T-cell (primary cell): ENCODE data around the gene HSPA9. TPM values are rescaled to one million over a fixed set of nuclear protein-coding genes. Genes with fewer than 3 reads are reported as not detected.
A peak's percentile ranks its signal among the peaks of the same experiment; 100 is the strongest.

Experiments
- ATAC-seq, 4 experiments: fragments of 200-7000 bp in 3 of 4; fragments of 150-1000 bp in 1 of 4; cut with Tn5 transposase; replicated peaks in 1 of 4; 1 replicate in 3 of 4; 2 replicates in 1 of 4; pipeline ENCODE4 v1.10.0; 2021; ENCODE audit warnings: moderate library complexity in 3 of 4, mild to moderate bottlenecking in 2 of 4, moderate number of reproducible peaks in 1 of 4
- CTCF ChIA-PET, 2 donors: fragments of 300-600 bp; sonication (Branson Sonifier 250); formaldehyde crosslinking; loops; one replicate each; lab custom pipeline; 2022; ENCODE audit warnings: antibody characterized with exemption in 2 of 2; lab: Charles Lee
- POLR2A ChIA-PET, 2 donors: fragments of 300-600 bp; sonication (Branson Sonifier 250); formaldehyde crosslinking; loops; one replicate each; lab custom pipeline; 2022; ENCODE audit warnings: antibody characterized with exemption in 2 of 2; lab: Charles Lee
- DNase-seq, 35 experiments: peaks; one replicate each; pipeline versions ENCODE4 v3.0.0 to v3.0.0-alpha.2; 2013 to 2023
- H3K27ac ChIP-seq: one replicate; pipeline ENCODE4 v1.5.1; 2013; ENCODE audit warnings: low read length
- H3K27me3 ChIP-seq, 2 experiments: replicated peaks in 1 of 2; 1 replicate in 1 of 2; 2 replicates in 1 of 2; pipeline versions ENCODE4 v1.6.1 to v1.7.0; 2013; ENCODE audit warnings: low read length in 1 of 2, mixed read lengths in 1 of 2; ENCODE audit not compliant: control insufficient read depth in 2 of 2, insufficient read depth in 2 of 2; ENCODE audit errors: extremely low read depth in 1 of 2
- H3K36me3 ChIP-seq, 2 donors: 1 replicate in 1 of 2; 2 replicates in 1 of 2; pipeline versions ENCODE4 v1.6.1 to v1.7.0; 2013; ENCODE audit warnings: low read length in 1 of 2; ENCODE audit not compliant: control insufficient read depth in 2 of 2, insufficient read depth in 1 of 2; ENCODE audit errors: extremely low read depth in 1 of 2
- H3K4me1 ChIP-seq, 2 experiments: 1 replicate in 1 of 2; 2 replicates in 1 of 2; pipeline versions ENCODE4 v1.6.1 to v1.7.0; 2013; ENCODE audit warnings: low read length in 2 of 2, mixed read lengths in 1 of 2; ENCODE audit not compliant: insufficient read depth in 2 of 2, control insufficient read depth in 1 of 2; ENCODE audit errors: extremely low read depth in 1 of 2
- H3K4me3 ChIP-seq, 2 donors: 1 replicate in 1 of 2; 2 replicates in 1 of 2; pipeline versions ENCODE4 v1.5.1 to v1.7.0; 2013; ENCODE audit warnings: mild to moderate bottlenecking in 2 of 2, low read length in 1 of 2, moderate library complexity in 1 of 2; ENCODE audit not compliant: control insufficient read depth in 1 of 2; ENCODE audit errors: extremely low read depth in 1 of 2
- H3K9me3 ChIP-seq: 2 replicates; pipeline ENCODE4 v1.7.0; 2013
- H3K27ac Mint-ChIP-seq, 2 donors: one replicate each; pipeline ENCODE4 v1.8.0; 2020 to 2021; ENCODE audit warnings: mild to moderate bottlenecking in 2 of 2, mixed read lengths in 2 of 2
- H3K27me3 Mint-ChIP-seq, 2 donors: one replicate each; pipeline ENCODE4 v1.8.0; 2021 to 2022; ENCODE audit warnings: mixed read lengths in 2 of 2
- H3K36me3 Mint-ChIP-seq: one replicate; pipeline ENCODE4 v1.8.0; 2021; ENCODE audit warnings: mixed read lengths
- H3K4me1 Mint-ChIP-seq, 3 donors: one replicate each; pipeline ENCODE4 v1.8.0; 2020 to 2022; ENCODE audit warnings: mixed read lengths in 3 of 3, mild to moderate bottlenecking in 1 of 3
- H3K4me3 Mint-ChIP-seq, 3 donors: one replicate each; pipeline ENCODE4 v1.8.0; 2020 to 2022; ENCODE audit warnings: mild to moderate bottlenecking in 3 of 3, mixed read lengths in 3 of 3, moderate library complexity in 3 of 3
- H3K9me3 Mint-ChIP-seq, 3 donors: one replicate each; pipeline ENCODE4 v1.8.0; 2020 to 2022; ENCODE audit warnings: mixed read lengths in 3 of 3
- WGBS: methylation state at CpG from one replicate; pipeline ENCODE4 v1.1.5; 2013; ENCODE audit warnings: missing lambda C conversion rate; ENCODE audit not compliant: insufficient coverage; 5-methylcytosine and 5-hydroxymethylcytosine counted together
- total RNA-seq, 35 experiments: library from RNA in 6 of 35; stranded (reverse) in 6 of 35; fragments of 120-200 nt in 1 of 35; gene quantifications; one replicate each; pipeline versions ENCODE4 v1.2.1 to v1.2.4 and lab custom pipeline; 2013 to 2026

Gene HSPA9
- total RNA-seq, 5 donors from 2014 or later (not counting 1 experiment from before 2014, with no cell fraction given): 148 to 299 (median 162) TPM

DNA sequence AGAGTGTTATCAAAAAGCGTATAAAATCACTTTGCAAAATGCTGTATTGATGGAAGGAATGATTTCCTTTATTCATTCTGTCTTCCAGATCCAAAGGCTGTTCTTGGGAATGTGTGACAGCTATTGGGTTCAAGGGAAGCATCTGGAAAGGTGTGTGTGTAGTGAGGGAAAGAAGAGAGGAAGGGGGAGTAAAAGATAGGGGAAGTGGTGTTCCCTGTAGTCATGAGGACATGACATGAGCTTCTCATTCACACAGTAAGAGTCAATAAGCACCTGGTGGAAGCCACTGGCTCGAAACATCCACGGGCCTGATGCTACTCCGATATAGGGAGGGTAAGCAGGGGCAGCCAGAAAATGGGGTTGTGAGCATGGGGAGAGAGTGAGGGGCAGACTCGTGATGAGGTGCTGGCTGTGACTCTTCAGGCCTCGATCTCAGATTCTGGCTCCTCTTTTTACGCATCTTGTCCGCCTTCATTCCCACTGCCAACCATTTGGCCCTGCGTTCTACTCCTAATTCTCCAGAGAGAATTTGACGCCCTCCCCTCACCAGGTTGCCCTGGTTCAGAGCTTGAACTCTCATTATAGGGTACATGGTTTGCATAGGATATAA is 29.1 kb upstream of the HSPA9 start:
- Histone ChIP-seq H3K36me3 (no peaks in the 10 kb centered on the region), H3K4me1 (peaks cover 0 to 4% of the 10 kb centered on the region in 2 experiments), H3K27me3 (peaks cover 0 to 45% of the 10 kb centered on the region in 2 experiments), H3K4me3 (no peak overlapping the region), H3K27ac (no peak overlapping the region), H3K9me3 (no peaks in the 10 kb centered on the region)
- ChIA-PET CTCF (no interaction called here), POLR2A (no interaction called here)
- ATAC-seq: no peak
- Mint-ChIP-seq H3K27me3 (peaks cover 41 to 51% of the 10 kb centered on the region in 2 donors), H3K9me3 (no peaks in the 10 kb centered on the region), H3K4me1 (peaks cover 4 to 5% (median 5%) of the 10 kb centered on the region in 3 donors), H3K4me3 (no peak overlapping the region), H3K27ac (no peak overlapping the region), H3K36me3 (no peaks in the 10 kb centered on the region)
- 90% methylated on average over 3 of the region's 10 CpGs for WGBS
- no peak for DNase-seq

DNA sequence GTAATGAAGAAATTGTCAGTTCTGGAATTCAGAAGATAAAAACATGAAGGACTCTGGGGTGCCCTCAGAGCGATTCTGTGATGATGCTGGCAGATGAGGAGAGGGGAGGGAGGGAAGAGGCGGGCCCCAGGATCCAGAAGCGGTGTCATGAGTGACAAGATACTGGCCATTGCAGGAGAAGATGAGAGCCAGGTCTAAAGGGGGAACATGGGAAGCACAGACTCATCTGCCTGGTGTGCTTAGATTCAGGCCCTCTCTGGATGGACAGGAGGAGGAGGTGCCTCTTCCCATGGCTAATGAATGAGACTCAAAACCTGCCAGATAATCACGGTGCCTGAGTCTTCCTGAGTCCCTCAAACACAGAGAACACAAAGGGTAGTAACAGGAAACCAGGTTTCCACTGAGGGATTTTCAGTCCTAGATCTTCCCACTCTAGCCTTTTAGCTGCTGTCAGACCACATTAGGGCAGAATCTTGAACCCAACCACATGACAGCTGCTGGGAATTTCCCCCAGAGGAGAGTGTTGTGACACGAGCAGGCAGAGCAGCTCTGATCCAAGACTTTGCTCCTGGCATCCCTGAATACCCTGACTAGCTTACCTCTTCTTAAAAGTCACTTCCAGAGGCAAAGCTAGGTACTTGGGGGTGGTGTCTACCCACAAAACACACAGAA is 28.2 kb upstream of the HSPA9 start:
- WGBS: 30% methylated on average over 2 of the region's 5 CpGs
- H3K9me3 Mint-ChIP-seq: no peaks in the 10 kb centered on the region
- Histone ChIP-seq H3K27me3 (peaks cover 0 to 52% of the 10 kb centered on the region in 2 experiments), H3K9me3 (no peaks in the 10 kb centered on the region), H3K4me3 (no peak overlapping the region), H3K27ac (no peak overlapping the region), H3K4me1 (peaks cover 0 to 4% of the 10 kb centered on the region in 2 experiments), H3K36me3 (no peaks in the 10 kb centered on the region)
- H3K4me3 Mint-ChIP-seq: no peak overlapping the region
- ChIA-PET POLR2A (no interaction called here), CTCF (no interaction called here)
- H3K27me3 Mint-ChIP-seq: peaks cover 45 to 53% of the 10 kb centered on the region in 2 donors
- H3K27ac Mint-ChIP-seq: no peak overlapping the region
- DNase-seq (peak in 1 of 35 experiments; percentile 11), ATAC-seq (peak in 1 of 4 experiments; percentile 56)
- H3K4me1 Mint-ChIP-seq: peaks cover 4 to 5% (median 5%) of the 10 kb centered on the region in 3 donors
- H3K36me3 Mint-ChIP-seq: no peaks in the 10 kb centered on the region

DNA sequence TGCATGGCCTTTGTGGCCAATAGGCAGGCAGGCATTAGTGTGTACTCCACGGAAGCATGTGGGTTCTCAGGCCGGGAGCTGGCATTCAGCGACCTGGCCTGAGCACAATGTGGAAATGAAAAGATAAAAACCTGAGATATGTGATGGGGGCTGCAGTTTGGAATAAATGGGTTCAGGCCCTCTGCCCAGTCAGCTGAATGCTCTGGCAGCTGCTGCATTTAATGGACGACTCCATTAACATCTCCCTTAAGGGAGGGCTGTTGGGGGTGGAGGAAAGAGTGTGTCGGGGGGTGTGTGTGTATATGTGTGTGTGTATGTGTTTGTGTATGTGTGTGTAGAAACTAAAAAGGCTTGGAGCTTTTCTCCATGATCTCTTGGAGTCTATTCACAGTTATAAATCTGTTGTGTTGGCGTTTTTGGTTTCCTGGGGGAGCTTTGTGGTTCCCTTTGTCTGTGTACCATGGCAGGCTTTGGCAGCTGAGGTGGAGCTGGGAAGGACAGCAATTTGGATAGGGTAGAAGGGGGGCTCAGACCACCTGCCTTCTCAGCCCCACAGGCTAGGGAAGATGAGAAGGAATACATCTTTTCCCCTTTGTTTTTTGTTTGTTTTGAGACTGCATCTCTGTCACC is 27.3 kb upstream of the HSPA9 start:
- Histone ChIP-seq H3K9me3 (no peaks in the 10 kb centered on the region), H3K36me3 (no peaks in the 10 kb centered on the region), H3K4me1 (peaks cover 0 to 4% of the 10 kb centered on the region in 2 experiments), H3K27me3 (peaks cover 0 to 55% of the 10 kb centered on the region in 2 experiments), H3K4me3 (no peak overlapping the region), H3K27ac (no peak overlapping the region)
- Mint-ChIP-seq H3K27ac (no peak overlapping the region), H3K4me1 (peaks cover 4 to 5% (median 5%) of the 10 kb centered on the region in 3 donors), H3K27me3 (peaks cover 48 to 56% of the 10 kb centered on the region in 2 donors), H3K9me3 (no peaks in the 10 kb centered on the region), H3K36me3 (no peaks in the 10 kb centered on the region), H3K4me3 (no peak overlapping the region)
- 75% methylated on average over 2 of the region's 6 CpGs for WGBS
- ATAC-seq (no peak), DNase-seq (no peak)
- ChIA-PET POLR2A (no interaction called here), CTCF (no interaction called here)

DNA sequence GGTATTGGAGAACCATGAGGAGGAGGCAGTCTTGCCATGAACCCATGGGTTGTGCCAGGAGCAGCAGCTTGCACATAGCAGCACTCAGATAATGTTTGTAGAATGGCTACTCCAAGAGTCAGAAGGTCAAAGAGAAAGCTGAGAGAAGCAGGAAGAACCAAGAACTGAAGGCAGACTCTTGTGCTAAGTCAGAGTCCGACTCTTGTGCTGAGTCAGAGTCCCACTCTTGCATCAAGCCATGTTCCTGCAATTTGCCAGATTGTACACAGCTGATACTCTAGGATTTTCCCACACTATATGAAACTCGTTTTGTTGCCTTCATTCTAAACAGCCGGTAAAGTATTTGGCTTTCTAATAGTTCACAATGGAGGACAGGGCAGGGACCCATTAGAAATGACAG is 26.2 kb upstream of the HSPA9 start:
- peaks cover 0 to 4% of the 10 kb centered on the region in 2 experiments for H3K4me1 ChIP-seq
- Mint-ChIP-seq H3K9me3 (no peaks in the 10 kb centered on the region), H3K36me3 (no peaks in the 10 kb centered on the region), H3K27ac (no peak overlapping the region), H3K4me1 (peaks cover 4 to 5% (median 5%) of the 10 kb centered on the region in 3 donors), H3K4me3 (no peak overlapping the region), H3K27me3 (peaks cover 51 to 61% of the 10 kb centered on the region in 2 donors)
- no peak overlapping the region for H3K4me3 ChIP-seq
- no CpG with 5 or more reads among the region's 3 CpGs for WGBS
- ChIA-PET CTCF (no interaction called here), POLR2A (no interaction called here)
- no peaks in the 10 kb centered on the region for H3K9me3 ChIP-seq
- H3K27ac ChIP-seq: no peak overlapping the region
- H3K36me3 ChIP-seq: no peaks in the 10 kb centered on the region
- H3K27me3 ChIP-seq: peaks cover 0 to 58% of the 10 kb centered on the region in 2 experiments
- no peak for DNase-seq
- no peak for ATAC-seq

DNA sequence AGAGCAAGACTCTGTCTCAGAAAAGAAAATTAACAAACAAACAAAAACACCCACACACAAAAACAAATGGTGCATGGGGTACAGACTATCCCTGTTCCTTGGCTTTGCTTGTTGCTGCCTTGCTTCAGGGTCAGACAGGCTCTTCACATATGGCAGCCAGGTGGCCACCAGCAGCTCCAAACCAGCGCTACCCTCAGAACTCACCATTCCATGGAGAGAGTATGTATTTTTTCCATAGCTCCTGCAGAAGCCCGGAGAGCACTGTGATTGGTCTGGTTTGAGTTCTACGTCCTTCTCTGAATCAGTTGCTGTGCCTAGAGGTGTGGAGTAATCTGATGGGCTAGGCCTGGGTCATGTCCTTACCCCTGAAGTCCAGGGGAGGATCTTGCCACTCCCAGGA is 25.2 kb upstream of the HSPA9 start:
- ATAC-seq (no peak), DNase-seq (no peak)
- POLR2A ChIA-PET: no interaction called here
- Mint-ChIP-seq H3K27ac (no peak overlapping the region), H3K36me3 (no peaks in the 10 kb centered on the region), H3K4me3 (no peak overlapping the region), H3K4me1 (peaks cover 3 to 5% (median 4%) of the 10 kb centered on the region in 3 donors), H3K27me3 (peaks cover 50 to 54% of the 10 kb centered on the region in 2 donors), H3K9me3 (no peaks in the 10 kb centered on the region)
- Histone ChIP-seq H3K4me1 (peaks cover 0 to 4% of the 10 kb centered on the region in 2 experiments), H3K4me3 (no peak overlapping the region), H3K27me3 (peaks cover 0 to 59% of the 10 kb centered on the region in 2 experiments), H3K36me3 (no peaks in the 10 kb centered on the region), H3K27ac (no peak overlapping the region), H3K9me3 (no peaks in the 10 kb centered on the region)
- WGBS: 100% methylated on average over 1 of the region's 3 CpGs
- CTCF ChIA-PET: interaction anchor here (0.5 to 0.6 kb wide), 3 partner anchors 22 to 713 kb away, joined by 3 to 5 read pairs (median 3); no protein-coding TSS in a partner anchor

DNA sequence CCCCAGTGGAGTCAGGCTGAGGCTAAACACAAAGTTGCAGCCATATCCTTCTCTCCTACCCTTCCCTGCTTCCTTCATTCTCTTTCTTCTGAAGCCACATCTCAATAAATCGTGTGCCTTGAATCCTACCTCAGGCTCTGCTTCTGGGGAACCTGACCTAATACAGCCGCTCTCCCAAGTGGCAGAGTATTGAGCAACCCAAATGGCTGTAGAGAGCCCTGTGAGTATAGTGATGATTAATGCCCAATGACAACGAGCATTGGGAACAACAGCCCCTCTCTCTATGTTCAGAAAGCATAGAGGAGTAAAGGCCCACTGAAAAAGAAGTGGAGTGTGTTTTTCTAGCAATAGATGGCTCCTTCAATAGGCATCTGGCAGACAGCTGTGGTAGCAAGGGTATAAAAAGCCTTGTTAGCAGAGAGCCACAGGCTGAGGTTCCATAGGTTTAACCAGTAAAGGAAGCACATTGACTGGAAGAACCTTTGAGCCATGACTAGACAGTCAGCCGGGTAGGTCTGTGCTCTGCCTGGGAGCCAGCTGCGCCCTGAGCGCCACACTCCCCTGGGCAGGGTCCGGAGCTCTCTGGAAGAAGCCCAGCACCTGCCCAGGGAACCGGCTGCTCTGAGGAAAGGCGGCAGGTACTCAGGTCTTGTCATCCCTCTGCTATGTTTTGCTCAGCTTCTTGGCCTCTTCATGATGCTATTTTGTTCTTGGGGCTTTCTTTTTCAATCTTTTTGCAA is 22.6 kb upstream of the HSPA9 start:
- H3K4me1 ChIP-seq: no peaks in the 10 kb centered on the region
- H3K4me3 Mint-ChIP-seq: no peak overlapping the region
- no peaks in the 10 kb centered on the region for H3K9me3 ChIP-seq
- H3K9me3 Mint-ChIP-seq: no peaks in the 10 kb centered on the region
- no peaks in the 10 kb centered on the region for H3K4me1 Mint-ChIP-seq
- no peak for DNase-seq
- ChIA-PET CTCF (no interaction called here), POLR2A (no interaction called here)
- peaks cover 0 to 50% of the 10 kb centered on the region in 2 experiments for H3K27me3 ChIP-seq
- no peaks in the 10 kb centered on the region for H3K36me3 Mint-ChIP-seq
- 94% methylated on average over 7 of the region's 9 CpGs for WGBS
- ATAC-seq: no peak
- H3K27ac ChIP-seq: no peak overlapping the region
- peaks cover 41 to 45% of the 10 kb centered on the region in 2 donors for H3K27me3 Mint-ChIP-seq
- H3K36me3 ChIP-seq: no peaks in the 10 kb centered on the region
- no peak overlapping the region for H3K4me3 ChIP-seq
- no peak overlapping the region for H3K27ac Mint-ChIP-seq
